HG02852 (cell line): ENCODE results near the gene BARHL1.

ENCODE experiments used
- ATAC-seq: cut with Tn5 transposase; IDR thresholded peaks from one replicate; pipeline ENCODE4 v1.9.1; 2021; ENCODE audit warnings: mild to moderate bottlenecking, moderate library complexity; ENCODE audit not compliant: unreplicated experiment

Gene BARHL1

GRCh38 chr9:132582276-132582785 lies at the start of gene BARHL1:
TSS of gene BARHL1 (plus strand) at chr9:132582606. CDS start at chr9:132582798, 192 bp downstream.
- no peak for ATAC-seq

GRCh38 chr9:132534832-132535231 lies 47.6 kb upstream of the BARHL1 start:
- no peak for ATAC-seq

GRCh38 chr9:132536124-132536523 lies 46.3 kb upstream of the BARHL1 start:
- ATAC-seq = no peak

- ATAC-seq = no peak
These were observed 45.1 kb upstream of the BARHL1 start for GRCh38 chr9:132537352-132537751.

- no peak for ATAC-seq
These were observed 44.3 kb upstream of the BARHL1 start for GRCh38 chr9:132538071-132538470.

GRCh38 chr9:132539096-132539495 lies 43.3 kb upstream of the BARHL1 start:
- no peak for ATAC-seq

GRCh38 chr9:132541051-132541450 lies 41.4 kb upstream of the BARHL1 start:
- no peak for ATAC-seq

GRCh38 chr9:132541870-132542830 lies 40.3 kb upstream of the BARHL1 start:
- no peak for ATAC-seq

GRCh38 chr9:132543251-132543650 lies 39.2 kb upstream of the BARHL1 start:
- ATAC-seq = no peak

- no peak for ATAC-seq
These were observed 38.4 kb upstream of the BARHL1 start for GRCh38 chr9:132543960-132544359.

GRCh38 chr9:132545578-132545977 lies 36.8 kb upstream of the BARHL1 start:
- no peak for ATAC-seq

GRCh38 chr9:132546148-132547051 lies 36.0 kb upstream of the BARHL1 start:
- no peak for ATAC-seq

- ATAC-seq = no peak
These were observed 35.4 kb upstream of the BARHL1 start for GRCh38 chr9:132547052-132547431.

- ATAC-seq = no peak
These were observed 35.0 kb upstream of the BARHL1 start for GRCh38 chr9:132547436-132547835.

GRCh38 chr9:132547976-132548730 lies 34.3 kb upstream of the BARHL1 start:
- no peak for ATAC-seq

- ATAC-seq = no peak
These were observed 33.4 kb upstream of the BARHL1 start for GRCh38 chr9:132548751-132549640.

GRCh38 chr9:132551556-132551955 lies 30.9 kb upstream of the BARHL1 start:
- no peak for ATAC-seq

GRCh38 chr9:132552041-132552440 lies 30.4 kb upstream of the BARHL1 start:
- ATAC-seq = no peak

GRCh38 chr9:132554755-132555154 lies 27.7 kb upstream of the BARHL1 start:
- ATAC-seq = no peak

- ATAC-seq = no peak
These were observed 26.9 kb upstream of the BARHL1 start for GRCh38 chr9:132555528-132555927.
